Hepatocyte (in vitro differentiated cells): ENCODE data around the gene VPS50.

Experiments
- CTCF ChIP-seq: fragments of 200-600 bp; sonication (generic); IDR thresholded peaks from 2 replicates; pipeline ENCODE4 v1.5.1; 2016; ENCODE audit warnings: antibody characterized with exemption, mild to moderate bottlenecking; ENCODE audit not compliant: poor library complexity
- EZH2 ChIP-seq: fragments of 200-600 bp; sonication (generic); IDR thresholded peaks from 2 replicates; pipeline ENCODE4 v1.6.1; 2016; ENCODE audit warnings: antibody characterized with exemption, mild to moderate bottlenecking, borderline replicate concordance
- EZH2phosphoT487 ChIP-seq: fragments of 200-600 bp; sonication (generic); IDR thresholded peaks from one replicate; pipeline ENCODE4 v1.6.1; 2018; ENCODE audit warnings: antibody characterized with exemption, mild to moderate bottlenecking, low read depth, moderate library complexity; ENCODE audit not compliant: unreplicated experiment, severe bottlenecking

DNA sequence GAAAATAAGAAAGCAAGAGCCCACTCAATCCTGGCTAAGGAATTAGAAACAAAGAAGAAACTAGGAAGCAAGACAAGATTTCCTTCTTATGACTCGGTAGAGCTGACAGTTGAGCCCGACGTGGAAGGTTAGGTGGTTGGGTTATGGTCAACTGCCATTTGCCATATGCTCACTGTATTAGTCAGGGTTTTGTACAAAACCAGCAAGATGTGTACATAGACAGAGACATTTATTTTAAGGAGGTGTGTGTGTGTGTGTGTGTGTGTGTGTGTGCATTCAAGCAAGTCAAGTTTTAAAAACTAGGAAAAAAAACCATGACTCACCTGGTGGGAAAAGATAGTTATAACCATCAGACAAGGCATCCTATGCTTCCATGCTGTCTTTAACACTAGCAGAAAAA is 158.5 kb downstream of the VPS50 start:
- TF ChIP-seq EZH2 (no peak), CTCF (no peak), EZH2phosphoT487 (no peak)
